Left ventricle myocardium superior (tissue), 1 donor: ENCODE results near the gene PXYLP1. TPM values are rescaled to one million over a fixed set of nuclear protein-coding genes. Genes with fewer than 3 reads are reported as not detected.

Experiments used
- ATAC-seq: fragments of 200-7000 bp; cut with Tn5 transposase; one replicate; pipeline ENCODE4 v1.9.1; 2020; ENCODE audit warnings: mild to moderate bottlenecking, moderate library complexity
- DNase-seq: peaks from one replicate; pipeline ENCODE4 v3.0.0-alpha.2; 2020
- intact Hi-C: fragments of 100-400 bp; cut with micrococcal nuclease; formaldehyde crosslinking; loops from one replicate; pipeline ENCODE4 v1.11.0; 2022
- total RNA-seq: library from RNA; stranded (reverse); fragmentation: NEBNext Ultra II Directional; extraction: Animal tissue kit (Norgen Biotek cat#: 25700); gene quantifications from one replicate; pipeline ENCODE4 v1.2.1, GENCODE V29; 2021
- donor health status: DM: no; HTN: yes; CAD: no; lungs with severe emphysema.

The PXYLP1 gene
- total RNA-seq, 1 donor from 2014 or later = 12.3 TPM

DNA sequence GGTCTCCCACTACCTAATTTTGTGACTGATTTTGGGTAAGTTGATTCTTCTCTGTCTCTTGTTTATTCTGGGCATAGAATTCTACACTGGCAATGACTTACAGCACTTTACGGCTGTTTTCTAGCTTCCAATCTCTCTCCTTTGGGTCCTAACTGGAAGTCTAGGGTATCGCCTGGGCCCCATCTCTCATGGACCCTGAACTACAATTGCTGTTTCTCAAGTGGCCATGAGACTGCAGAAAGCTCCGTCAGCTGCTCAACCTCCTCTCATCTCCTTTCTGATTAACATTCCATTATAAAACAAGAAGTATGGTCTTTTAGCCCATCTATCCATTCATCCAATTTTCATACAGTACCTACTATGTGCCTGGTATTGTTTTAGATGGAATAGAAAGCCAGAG lies 4.4 kb upstream of the PXYLP1 start:
- DNase-seq (no peak), ATAC-seq (no peak)
- intact Hi-C loops = no loop called here

DNA sequence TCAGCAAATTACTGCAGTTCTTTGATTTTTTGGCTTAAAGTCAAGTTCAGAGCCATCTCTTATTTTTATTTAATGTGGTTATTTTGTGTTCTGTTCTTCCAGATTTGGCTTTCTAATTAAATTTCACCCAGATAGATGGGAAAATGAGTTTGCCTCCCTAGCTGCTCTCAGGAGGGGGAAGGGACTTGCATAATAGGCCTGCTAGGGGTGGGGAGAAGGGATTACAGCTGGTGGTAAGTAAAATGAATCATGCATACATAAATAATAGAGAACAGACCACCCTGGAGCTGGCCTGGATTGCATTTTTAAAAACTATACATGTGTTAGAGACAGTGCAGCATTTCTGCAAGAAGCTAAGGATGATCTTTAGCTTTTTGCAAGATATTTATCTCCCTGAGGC lies 3.9 kb upstream of the PXYLP1 start:
- ATAC-seq (no peak), DNase-seq (no peak)
- intact Hi-C loops = no loop called here

DNA sequence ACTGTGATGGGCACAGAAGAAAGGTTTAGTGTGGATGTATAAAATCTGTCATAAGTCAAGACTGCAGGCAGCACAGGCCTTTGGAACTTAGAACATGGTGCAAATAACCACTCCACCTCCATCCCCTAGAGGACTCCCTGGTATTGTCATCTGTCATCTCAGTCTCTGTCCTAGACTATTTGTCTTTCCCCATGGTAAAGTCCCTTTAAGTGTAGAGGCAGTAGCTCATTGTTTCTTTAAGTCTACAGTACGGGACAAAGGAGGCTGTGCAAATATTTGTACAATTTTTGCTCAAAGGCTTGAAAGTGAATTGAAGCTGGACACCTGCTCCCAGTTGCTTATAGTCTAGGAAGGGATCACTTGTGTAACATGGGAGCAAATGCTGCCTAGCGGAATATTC lies 3.2 kb upstream of the PXYLP1 start:
- ATAC-seq (no peak), DNase-seq (no peak)
- intact Hi-C loops = no loop called here

DNA sequence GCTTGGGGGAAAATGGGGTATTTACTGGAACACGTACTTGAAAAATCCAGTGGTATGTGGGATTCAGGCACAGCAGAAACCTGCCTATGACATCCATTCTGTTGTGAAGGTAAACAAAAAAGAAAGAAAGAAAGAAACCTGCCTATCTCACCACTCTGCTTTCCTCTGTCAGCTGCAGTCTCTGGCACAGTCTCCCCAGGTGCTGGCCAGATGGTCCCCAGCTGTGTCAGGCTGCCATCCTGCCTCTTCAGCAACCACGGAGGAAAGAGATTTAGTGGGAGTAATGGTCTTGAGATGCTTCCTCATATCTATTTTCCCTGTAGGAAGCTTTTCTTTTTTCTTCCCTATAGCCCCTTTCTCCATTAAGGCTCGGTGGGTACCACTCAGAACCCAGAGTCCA lies 2.5 kb upstream of the PXYLP1 start:
- intact Hi-C loops = no loop called here
- ATAC-seq (no peak), DNase-seq (no peak)

DNA sequence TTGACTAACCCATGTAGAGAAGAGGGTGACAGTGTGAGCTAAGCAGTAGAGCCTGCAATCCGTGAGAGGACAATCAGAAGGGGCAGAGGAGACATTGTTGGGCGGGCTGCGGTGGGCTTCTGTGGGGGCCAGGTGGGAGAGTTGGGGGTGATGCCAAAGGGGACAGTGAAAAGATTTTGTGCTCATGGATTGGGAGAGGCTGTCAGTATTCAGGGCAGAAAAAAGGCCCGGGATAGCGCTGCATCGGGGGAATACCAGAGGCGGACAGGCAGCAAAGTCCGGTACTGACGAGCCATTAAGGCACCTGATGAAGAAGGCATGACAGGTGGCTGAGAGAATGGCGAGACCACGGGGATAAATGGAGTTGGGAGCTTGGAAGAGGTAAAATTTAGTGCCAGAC lies 1.3 kb upstream of the PXYLP1 start:
- intact Hi-C loops = loop anchor here (5.0 kb wide), 1 partner anchor 47 kb away; no protein-coding TSS in a partner anchor
- no peak for DNase-seq
- no peak for ATAC-seq

DNA sequence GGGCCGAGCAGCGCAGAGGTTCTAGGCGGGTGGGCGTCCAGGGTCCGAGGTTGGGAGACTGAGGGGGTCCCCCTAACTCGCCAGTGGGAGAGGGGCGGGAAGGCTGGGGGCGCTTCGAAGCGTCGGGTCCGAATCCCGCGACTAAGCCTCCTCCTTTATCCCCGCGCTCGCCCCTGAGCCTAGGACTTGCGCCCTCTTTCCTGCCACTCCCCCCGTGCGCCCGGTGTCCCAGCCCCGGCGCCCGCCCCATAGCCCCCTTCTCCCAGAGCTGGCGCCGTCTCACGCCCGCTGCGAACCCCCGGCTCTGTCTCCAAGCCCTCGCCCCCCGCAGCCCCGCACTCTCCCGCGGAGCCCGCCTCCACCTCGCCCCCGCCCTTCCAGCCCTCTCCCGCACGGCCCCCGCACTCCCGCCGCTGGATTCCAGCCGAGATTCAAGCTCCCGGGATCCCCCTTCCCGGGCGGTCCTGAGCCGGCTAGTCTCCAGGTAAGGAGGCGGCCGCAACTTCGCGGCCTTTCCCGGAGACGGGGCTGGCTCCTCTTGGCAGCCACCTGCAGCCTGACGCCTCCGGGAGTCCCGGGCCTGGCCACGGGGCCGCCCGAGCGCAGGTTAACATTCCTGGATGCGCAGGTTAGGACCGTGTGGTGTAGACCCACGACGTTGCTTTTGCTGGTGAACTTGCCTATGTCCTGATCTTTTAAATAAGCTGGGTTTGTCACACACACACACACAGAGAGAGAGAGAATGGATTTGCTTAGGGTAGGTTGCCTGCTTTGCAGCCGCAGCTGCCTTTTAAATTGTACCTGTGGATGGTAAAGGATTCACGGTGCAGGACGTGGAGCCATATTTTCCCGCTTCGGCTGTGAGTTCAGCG lies 563 bp downstream of the PXYLP1 start:
- ATAC-seq = peak; percentile 40
- intact Hi-C loops = loop anchor here (5.0 kb wide), 1 partner anchor 45 kb away; no protein-coding TSS in a partner anchor
- peak; percentile 65 for DNase-seq

DNA sequence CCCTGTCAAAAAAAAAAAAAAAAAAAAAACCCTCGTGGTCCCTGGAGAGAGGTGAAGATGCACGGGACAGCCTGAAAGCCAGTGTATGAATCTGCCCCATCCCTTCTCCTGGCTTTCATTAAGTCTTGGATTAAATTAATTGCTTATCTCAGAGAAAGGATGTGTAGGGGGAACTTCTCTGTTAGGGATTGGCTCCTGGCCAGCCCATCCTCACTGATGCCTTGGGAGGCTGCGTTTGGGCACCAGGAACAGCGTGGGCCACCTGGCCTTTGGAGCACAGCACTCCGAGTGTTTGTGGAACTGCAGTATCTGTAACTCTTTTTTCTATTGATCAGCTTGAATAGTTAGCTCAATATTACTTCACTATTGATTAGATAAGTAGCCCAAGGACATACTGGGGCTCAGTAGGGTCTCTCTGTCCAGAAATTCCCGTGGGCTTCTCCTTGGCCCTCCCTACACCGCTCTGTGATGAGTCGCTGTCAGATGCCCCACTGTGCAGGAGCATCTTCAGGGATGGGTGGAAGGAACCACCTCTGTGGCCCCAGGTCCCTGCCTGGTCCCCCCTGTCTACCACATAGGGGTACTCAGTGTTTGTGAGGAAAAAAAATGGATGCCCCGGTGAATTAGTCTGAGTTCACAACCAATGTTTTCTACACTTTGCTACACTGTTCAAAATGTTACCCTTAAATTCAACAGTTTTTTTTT lies 2.0 kb downstream of the PXYLP1 start:
- DNase-seq (no peak), ATAC-seq (no peak)
- intact Hi-C loops = loop anchor here (5.0 kb wide), 1 partner anchor 44 kb away; no protein-coding TSS in a partner anchor

DNA sequence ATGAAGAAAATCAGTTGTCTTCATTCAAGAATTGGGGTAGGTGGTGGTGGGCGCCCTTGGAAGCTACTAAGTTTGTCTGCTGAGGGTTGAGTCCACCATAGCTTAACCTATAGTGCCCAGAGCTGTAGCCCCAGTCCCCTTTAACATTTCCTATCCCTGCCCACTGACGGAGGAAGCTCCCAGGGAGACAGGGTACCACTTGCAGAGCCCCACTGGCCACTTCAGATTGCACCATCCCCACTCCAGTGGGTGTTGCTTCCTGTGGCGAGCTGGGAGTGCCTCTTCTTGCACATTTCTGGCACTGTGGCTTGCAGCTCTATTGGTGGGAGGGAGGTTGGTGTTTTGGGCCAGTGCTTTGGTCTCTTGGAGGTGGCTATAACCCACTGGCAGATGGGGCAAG lies 2.7 kb downstream of the PXYLP1 start:
- no peak for ATAC-seq
- intact Hi-C loops = loop anchor here (5.0 kb wide), 1 partner anchor 43 kb away; no protein-coding TSS in a partner anchor
- no peak for DNase-seq

DNA sequence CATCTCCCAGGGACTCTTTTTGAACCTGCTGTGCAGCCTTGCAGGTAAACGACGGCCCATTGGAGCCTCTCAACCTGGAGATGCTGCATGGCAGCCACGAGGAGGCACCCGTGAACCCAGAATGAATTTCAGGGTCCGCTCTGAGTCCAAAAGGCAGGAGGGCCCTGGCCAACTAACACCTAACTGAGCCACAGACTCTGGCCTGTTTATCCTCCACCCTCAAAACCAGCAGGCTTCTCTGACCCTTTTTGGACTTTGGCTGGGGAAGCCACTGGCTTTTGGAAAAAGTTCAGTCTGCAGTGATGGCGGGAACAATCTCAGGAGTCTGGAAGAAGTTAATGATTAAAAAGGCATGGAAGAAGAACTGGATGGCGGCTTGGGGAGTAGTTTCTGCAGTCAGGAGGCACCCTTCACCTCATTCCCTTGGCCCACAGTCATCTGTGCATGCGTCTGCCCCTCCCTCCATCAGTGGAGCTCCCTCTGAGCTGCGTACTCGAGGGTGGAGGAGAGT lies 4.1 kb downstream of the PXYLP1 start:
- intact Hi-C loops = no loop called here
- ATAC-seq (no peak), DNase-seq (no peak)

DNA sequence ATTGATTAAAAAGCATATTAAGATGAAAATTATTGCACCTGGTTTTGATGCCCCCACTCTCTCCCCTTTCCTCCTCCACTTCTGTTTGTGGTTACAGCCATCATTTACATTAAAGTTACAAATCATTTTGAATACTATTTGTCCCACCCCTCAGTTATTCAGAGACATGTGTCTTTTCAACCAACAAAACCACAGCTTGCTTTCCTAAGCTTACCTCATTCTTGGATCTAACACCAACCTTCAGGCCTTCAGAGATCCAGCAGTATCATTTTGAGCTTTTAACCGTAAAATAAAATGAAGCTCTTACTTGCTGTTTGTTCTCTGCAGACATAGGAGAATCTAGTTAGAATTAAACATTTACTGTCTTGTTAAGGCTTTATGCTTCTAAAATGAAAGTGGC lies 4.7 kb downstream of the PXYLP1 start:
- no peak for ATAC-seq
- intact Hi-C loops = no loop called here
- no peak for DNase-seq

DNA sequence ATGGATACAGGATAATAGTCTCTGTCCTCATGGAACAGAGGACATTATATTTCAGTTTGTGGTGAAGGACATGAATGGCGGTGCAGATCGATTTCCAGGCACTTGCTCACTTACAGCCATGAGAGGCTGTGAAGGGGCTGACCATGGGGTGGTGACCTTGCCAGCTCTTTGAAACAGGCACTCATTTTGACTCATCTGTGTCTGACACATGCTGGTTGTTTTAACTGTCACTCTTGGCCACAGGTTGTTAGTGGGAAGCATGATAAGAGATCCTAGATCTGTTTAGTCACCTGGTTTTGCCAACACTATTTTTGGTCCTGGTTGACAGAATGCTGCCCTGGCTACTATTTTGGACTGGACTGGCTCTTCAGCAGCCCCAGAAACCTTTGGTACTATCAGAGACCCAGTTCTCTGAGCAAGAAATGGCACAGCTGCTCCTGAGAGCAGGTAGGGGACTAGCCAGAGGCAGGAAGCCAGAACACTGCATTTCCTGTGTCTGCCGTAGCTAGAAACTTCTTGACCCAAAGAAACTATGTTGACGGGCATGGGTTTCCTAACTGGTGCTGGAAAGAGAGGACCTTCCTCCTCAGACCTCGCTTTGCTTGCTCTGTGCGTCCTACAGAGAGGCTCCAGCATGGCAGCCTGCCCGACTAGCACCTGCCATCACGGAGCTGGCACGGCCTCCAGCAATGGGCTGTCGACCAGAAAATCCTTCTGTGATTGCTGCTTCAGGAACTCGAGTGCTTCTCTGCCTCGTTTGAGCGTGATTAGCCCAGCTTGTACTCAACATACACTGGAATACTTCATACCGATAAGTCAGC lies 6.3 kb downstream of the PXYLP1 start:
- peak; percentile 89 for DNase-seq
- peak; percentile 58 for ATAC-seq
- intact Hi-C loops = no loop called here

DNA sequence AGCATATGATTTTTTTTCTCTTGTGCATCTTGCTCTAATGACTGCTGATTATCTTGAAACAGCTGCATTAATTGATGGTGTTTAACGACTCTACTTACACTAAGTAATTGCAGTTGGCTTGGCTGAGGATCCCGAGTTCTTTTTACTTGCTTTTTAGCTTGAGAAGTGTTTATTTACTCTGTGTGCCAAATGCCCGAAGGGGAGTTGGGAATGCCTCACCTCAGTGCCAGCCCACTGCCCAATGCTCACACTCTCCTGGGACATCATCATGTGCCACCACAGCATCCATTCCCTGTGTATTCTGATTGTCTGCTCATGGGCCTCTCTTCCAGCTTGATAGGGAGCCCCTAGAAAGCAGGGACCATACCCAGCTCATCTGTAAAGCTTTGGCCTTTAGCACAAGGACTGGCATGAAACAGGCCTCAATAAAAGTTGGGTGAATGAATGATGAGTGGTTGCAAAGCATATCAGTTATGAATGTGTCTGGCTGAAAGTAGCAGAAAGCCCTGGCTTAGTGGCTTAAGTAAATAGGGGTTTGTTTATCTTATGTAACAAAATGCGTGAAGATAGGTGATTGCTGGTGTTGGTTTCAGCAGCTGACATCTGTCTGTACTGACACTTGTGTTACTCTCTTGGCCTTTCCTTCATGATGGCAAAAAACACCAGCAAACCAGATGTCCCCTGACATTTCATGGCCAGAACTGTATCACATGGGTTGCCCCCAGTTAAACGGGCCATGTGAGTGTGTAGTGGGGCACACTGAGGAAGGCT lies 8.1 kb downstream of the PXYLP1 start:
- ATAC-seq = no peak

DNA sequence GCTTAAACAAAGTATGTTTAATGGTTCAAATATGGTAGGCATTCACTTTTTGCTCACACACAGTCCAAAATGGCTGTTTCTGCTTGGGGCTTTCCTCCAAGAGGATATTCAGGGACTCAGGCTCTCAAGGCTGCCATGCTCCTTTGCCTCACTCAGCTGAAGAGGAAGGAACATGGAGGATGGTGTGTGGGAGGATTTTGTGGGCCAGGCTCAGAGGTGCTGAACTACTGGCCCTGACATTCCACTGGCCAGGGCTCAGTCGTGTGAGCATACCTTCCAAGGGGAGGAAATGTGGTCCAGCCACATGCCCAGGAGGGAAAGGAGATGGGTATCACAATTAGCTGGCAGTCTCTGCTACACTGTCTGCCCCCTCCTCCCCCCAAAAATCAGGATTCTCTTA lies 8.7 kb downstream of the PXYLP1 start:
- ATAC-seq = no peak
- DNase-seq = no peak
- intact Hi-C loops = no loop called here

More for the DNA sequence above, 8.1 kb downstream of the PXYLP1 start:
- DNase-seq = no peak
- intact Hi-C loops = no loop called here

DNA sequence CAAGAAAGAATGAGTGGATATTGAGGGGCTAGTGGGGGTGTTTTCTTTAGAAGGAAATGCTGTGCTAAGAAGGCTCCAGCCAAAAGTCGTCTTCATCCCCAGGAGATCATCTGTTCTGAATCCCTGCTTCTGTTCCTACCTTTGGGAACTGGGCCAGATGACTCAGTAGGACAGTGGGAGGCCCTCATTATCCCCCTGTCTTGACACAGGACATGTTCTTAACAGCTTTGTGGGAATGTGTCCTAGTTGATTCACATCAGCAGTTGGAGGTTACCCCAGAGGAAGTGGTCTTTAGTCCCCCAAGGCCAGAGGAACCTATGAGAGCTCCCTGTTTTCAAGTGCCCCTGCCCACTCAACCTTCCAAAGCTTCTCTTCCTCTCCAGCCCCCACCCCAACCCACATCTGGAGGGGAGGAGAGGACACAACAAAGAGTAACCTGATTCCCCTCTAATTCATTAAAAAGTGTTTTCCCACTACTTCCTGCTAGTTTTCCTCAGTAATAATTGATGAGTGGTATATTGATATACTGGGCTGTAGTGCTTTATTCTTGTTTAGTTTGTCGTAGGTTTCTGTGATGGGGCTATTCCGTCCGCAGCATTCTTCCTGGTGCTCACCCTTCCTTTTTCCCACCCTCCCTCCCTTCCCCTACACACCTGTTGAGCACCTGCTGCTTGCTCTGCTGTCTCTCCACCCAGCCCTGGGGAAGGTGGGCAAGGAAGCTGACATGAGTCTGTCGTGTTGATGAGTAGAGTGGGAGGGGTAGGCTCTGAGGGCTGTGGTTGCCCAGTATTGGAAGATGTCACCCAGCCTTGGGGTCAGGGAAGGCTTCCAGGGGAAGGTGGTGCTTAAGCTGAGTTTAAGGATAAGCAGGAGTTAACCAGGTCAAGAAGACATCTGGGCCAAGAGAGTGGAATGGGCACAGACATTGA lies 9.3 kb downstream of the PXYLP1 start:
- DNase-seq (no peak), ATAC-seq (no peak)
- intact Hi-C loops = no loop called here

DNA sequence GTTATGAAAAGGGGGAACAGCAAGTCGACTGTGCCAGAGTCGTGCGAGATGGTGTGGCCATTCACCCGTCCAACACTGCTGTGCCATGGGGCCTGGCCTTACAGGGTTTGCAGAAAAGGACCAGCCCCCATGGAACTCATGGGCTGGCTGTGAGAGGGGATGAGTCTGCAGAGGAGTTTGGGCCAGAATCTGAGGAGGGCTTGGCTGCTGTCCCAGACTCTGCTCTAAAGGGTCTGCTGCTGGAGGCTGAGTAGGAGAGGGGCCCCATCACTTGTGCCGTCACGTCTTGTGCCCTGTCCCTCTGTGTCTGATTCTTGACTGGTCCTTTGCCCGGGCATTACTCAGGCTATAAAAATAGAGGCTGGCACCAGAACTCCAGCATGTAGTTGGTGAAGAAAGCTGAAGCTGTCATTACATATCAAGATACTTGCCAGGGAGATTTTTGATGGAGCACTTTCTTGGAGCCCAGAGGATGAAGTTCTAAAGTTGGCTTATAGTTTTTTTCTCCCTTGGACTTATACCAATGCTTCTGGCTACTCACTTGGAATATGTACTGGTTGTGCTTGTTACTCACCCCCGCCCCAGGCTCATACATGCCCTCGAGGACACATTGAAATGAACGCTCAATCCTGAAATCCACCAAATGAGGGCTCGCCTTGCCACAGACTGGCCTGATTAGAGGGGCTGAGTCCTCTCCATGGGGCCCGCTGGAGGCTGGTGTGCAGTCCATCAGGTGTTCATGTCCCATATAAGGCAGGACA lies 10.2 kb downstream of the PXYLP1 start:
- ATAC-seq = peak; percentile 82
- DNase-seq = peak; percentile 83
- intact Hi-C loops = no loop called here

DNA sequence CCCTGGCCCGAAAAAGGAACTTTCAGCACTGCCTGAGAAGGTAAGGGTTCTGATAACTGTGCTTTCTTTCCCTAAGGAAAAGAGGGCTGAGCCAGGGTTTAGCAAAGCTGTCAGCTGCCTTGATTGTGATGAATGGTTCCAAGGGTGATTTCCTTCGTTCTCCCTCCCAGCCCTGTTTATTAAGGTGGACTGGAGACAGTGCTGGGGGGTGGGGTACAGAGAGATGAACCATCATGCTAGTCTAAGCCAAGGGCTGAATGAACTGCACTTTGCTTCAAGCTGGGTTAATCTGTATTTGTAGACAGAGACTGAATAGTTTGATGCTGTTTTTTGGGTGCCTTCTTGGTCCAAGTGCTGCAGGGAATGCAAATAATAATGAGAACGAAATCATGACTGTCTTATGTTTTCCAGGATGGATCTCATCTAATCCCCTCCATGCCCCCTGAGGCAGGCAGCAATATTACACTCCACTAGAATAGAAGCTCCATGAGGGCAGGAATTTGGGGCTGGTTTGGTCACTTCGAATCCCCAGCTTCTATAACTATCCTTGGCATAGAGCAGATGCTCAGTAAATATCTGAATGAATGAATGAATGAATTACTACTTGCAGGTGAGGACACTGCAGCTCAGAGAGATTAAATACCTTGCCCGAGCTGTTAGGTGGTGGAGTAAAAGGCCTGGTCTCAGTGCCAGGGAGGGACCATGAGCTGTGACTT lies 10.9 kb downstream of the PXYLP1 start:
- DNase-seq = no peak
- intact Hi-C loops = no loop called here
- ATAC-seq = peak; percentile 2
